Naive thymus-derived CD4-positive, alpha-beta T cell (primary cell): ENCODE measurements around the gene RPL22. TPM values are rescaled to one million over a fixed set of nuclear protein-coding genes. Genes with fewer than 3 reads are reported as not detected.

ENCODE experiments used
- ATAC-seq: fragments of 150-1000 bp; cut with Tn5 transposase; 2 replicates; pipeline ENCODE4 v1.10.0; 2021; ENCODE audit warnings: mild to moderate bottlenecking, moderate library complexity
- CTCF ChIA-PET: fragments of 350-600 bp; sonication (Branson Sonifier 250); formaldehyde crosslinking; loops from one replicate; lab custom pipeline; 2021; ENCODE audit warnings: antibody characterized with exemption; lab: Charles Lee
- POLR2A ChIA-PET: fragments of 350-600 bp; sonication (Branson Sonifier 250); formaldehyde crosslinking; loops from one replicate; lab custom pipeline; 2021; ENCODE audit warnings: antibody characterized with exemption, inconsistent platforms; lab: Charles Lee
- DNase-seq, 9 donors: peaks; one replicate each; pipeline versions ENCODE4 v3.0.0 to v3.0.0-alpha.2; 2020 to 2022; ENCODE audit warnings: mixed read lengths in 1 of 9
- H3K27ac ChIP-seq: one replicate; pipeline ENCODE4 v1.7.0; 2013; ENCODE audit warnings: mild to moderate bottlenecking, low read depth, low read length, moderate library complexity
- H3K27me3 ChIP-seq, 2 donors: one replicate each; pipeline ENCODE4 v1.7.0; 2013; ENCODE audit warnings: low read length in 2 of 2, mild to moderate bottlenecking in 2 of 2, moderate library complexity in 2 of 2; ENCODE audit not compliant: control insufficient read depth in 2 of 2, insufficient read depth in 2 of 2
- H3K36me3 ChIP-seq, 3 experiments: 1 replicate in 2 of 3; 2 replicates in 1 of 3; pipeline ENCODE4 v1.7.0; 2013; ENCODE audit warnings: low read length in 3 of 3, mild to moderate bottlenecking in 3 of 3, moderate library complexity in 1 of 3; ENCODE audit not compliant: insufficient read depth in 3 of 3, control insufficient read depth in 2 of 3
- H3K4me1 ChIP-seq, 2 donors: one replicate each; pipeline ENCODE4 v1.7.0; 2013; ENCODE audit warnings: low read length in 2 of 2, mild to moderate bottlenecking in 2 of 2, moderate library complexity in 1 of 2; ENCODE audit not compliant: control insufficient read depth in 2 of 2, insufficient read depth in 2 of 2
- H3K4me3 ChIP-seq: 2 replicates; pipeline ENCODE4 v1.7.0; 2013; ENCODE audit warnings: mild to moderate bottlenecking, low read length
- H3K9me3 ChIP-seq, 3 experiments: 1 replicate in 2 of 3; 2 replicates in 1 of 3; pipeline ENCODE4 v1.7.0; 2013; ENCODE audit warnings: low read length in 3 of 3; ENCODE audit not compliant: control insufficient read depth in 2 of 3
- H3K27ac Mint-ChIP-seq, 9 donors: one replicate each; pipeline ENCODE4 v1.8.0; 2020 to 2022; ENCODE audit warnings: mixed read lengths in 9 of 9, mild to moderate bottlenecking in 8 of 9, moderate library complexity in 5 of 9, inconsistent platforms in 2 of 9
- H3K27me3 Mint-ChIP-seq, 5 donors: one replicate each; pipeline ENCODE4 v1.8.0; 2021 to 2022; ENCODE audit warnings: mixed read lengths in 5 of 5, mild to moderate bottlenecking in 1 of 5
- H3K36me3 Mint-ChIP-seq, 5 donors: one replicate each; pipeline ENCODE4 v1.8.0; 2020 to 2022; ENCODE audit warnings: mixed read lengths in 5 of 5, mild to moderate bottlenecking in 3 of 5, inconsistent platforms in 1 of 5
- H3K4me1 Mint-ChIP-seq, 7 donors: one replicate each; pipeline ENCODE4 v1.8.0; 2020 to 2022; ENCODE audit warnings: mixed read lengths in 7 of 7, mild to moderate bottlenecking in 3 of 7, inconsistent platforms in 1 of 7
- H3K4me3 Mint-ChIP-seq, 10 donors: one replicate each; pipeline ENCODE4 v1.8.0; 2020 to 2022; ENCODE audit warnings: mild to moderate bottlenecking in 10 of 10, mixed read lengths in 10 of 10, moderate library complexity in 6 of 10, inconsistent platforms in 2 of 10
- H3K9me3 Mint-ChIP-seq, 11 donors: one replicate each; pipeline ENCODE4 v1.8.0; 2020 to 2022; ENCODE audit warnings: mixed read lengths in 11 of 11, mild to moderate bottlenecking in 4 of 11, inconsistent platforms in 1 of 11, moderate library complexity in 1 of 11
- intact Hi-C, 2 donors: fragments of 100-400 bp; cut with micrococcal nuclease; formaldehyde crosslinking; loops; one replicate each; pipeline ENCODE4 v1.15.1; 2023
- polyA plus RNA-seq, 2 donors: library from polyadenylated mRNA; unstranded; fragments of 300-500 nt; fragmentation: Illumina TruSeq; gene quantifications; one replicate each; pipeline ENCODE4 v1.2.3, GENCODE V29; 2021
- total RNA-seq, 6 experiments: library from RNA in 5 of 6; stranded (reverse) in 5 of 6; gene quantifications; 1 replicate in 5 of 6; 2 replicates in 1 of 6; pipeline ENCODE4 v1.2.3 and lab custom pipeline; 2021 to 2026

RPL22 gene
- total and polyA plus RNA-seq, 7 experiments from 2014 or later = 129 to 720 (median 469) TPM

DNA sequence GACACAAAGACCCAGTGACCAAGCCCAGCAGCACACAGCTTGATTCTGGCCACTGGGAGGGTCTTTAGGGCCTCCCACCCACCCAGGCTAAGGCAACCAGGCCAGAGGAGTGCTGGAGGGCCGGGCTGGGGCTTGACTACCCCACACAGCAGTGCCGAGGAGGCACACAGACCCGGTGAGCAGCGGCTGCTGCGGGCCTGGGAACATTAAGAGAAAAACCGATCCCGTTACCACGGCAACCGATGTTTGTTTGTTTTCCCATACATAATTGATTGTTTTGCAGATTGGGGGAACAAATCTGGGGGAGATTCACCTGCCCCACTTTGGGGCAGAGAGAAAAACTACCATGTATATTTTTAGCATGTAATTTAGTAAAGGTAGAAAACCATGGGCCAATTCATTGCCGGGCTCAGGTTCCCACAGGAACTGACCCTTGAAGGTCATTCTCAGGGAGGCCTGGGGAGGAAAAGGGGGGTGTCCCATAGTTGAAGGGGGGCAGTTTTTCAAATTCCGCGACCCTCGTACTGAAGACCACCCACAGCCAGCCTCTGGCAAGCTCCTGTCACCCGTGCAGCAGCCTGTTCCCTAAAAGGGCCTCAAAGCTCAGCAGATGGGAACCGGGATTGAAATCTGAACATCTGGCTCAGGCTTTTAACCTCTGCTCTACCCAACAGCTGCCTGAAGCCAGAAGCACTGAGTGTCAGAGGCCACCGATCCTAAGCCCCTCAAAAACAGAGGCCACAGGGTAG is 54.6 kb downstream of the RPL22 start:
- Mint-ChIP-seq H3K27ac (no peak overlapping the region), H3K4me3 (no peak overlapping the region), H3K27me3 (peaks cover 0 to 8% (median 4%) of the 10 kb centered on the region in 5 donors), H3K4me1 (peaks cover 0 to 10% (median 6%) of the 10 kb centered on the region in 7 donors), H3K9me3 (peaks cover 0 to 1% (median 0%) of the 10 kb centered on the region in 11 donors), H3K36me3 (no peaks in the 10 kb centered on the region)
- H3K4me3 ChIP-seq = no peak overlapping the region
- H3K9me3 ChIP-seq = no peaks in the 10 kb centered on the region
- CTCF ChIA-PET = no interaction called here
- POLR2A ChIA-PET = no interaction called here
- ATAC-seq = no peak
- H3K27ac ChIP-seq = no peak overlapping the region
- no peaks in the 10 kb centered on the region for H3K36me3 ChIP-seq
- peaks cover 0 to 3% of the 10 kb centered on the region in 2 donors for H3K4me1 ChIP-seq
- H3K27me3 ChIP-seq = peaks cover 0 to 3% of the 10 kb centered on the region in 2 donors
- intact Hi-C loops = no loop called here
- DNase-seq = no peak

DNA sequence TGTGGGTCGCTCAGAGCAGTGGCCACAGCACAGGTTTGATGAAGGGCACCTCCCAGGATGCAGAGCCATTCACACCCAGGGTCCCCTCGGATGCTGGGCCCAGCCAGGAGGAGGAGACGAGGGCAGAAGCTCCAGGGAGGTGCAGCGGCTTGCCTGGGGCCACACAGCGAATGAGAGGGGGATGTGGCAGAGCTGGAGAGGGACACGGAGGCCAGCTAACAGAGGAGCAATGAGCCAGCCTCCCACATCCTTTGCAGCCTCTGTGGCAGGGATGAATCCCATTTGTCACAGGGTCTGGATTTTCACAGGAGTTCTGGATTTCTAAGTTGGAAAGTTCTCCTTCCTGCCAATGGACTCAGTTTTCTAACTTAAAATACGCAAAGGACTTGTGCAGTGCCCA is 55.2 kb downstream of the RPL22 start:
- Mint-ChIP-seq H3K27me3 (peaks cover 0 to 8% (median 4%) of the 10 kb centered on the region in 5 donors), H3K36me3 (no peaks in the 10 kb centered on the region), H3K4me1 (peaks cover 0 to 10% (median 6%) of the 10 kb centered on the region in 7 donors), H3K4me3 (no peak overlapping the region), H3K27ac (no peak overlapping the region), H3K9me3 (peaks cover 0 to 1% (median 0%) of the 10 kb centered on the region in 11 donors)
- Histone ChIP-seq H3K4me1 (peaks cover 0 to 2% of the 10 kb centered on the region in 2 donors), H3K36me3 (no peaks in the 10 kb centered on the region), H3K9me3 (no peaks in the 10 kb centered on the region), H3K27me3 (peaks cover 0 to 3% of the 10 kb centered on the region in 2 donors), H3K4me3 (no peak overlapping the region), H3K27ac (no peak overlapping the region)
- ChIA-PET POLR2A (no interaction called here), CTCF (no interaction called here)
- DNase-seq = no peak
- ATAC-seq = no peak
- intact Hi-C loops = no loop called here

DNA sequence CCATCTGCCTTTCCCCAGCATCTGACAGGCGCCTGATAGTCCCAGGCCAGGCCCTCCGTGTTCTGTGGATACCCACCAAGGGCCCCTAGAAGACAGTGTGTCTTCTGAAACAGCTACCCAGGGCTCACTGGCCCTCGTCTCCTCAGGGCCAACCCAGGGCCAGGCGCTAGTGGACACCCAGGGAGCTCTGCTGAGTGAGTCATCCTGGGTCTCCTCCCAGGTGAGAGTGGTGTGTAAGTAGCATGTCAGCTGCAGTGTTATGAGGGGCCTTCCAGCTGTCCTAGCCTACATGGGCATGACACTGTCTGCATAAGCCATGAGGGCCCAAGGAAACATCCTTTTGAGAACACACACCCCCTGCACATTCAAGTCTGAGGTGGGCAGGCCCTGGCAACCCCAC is 56.0 kb downstream of the RPL22 start:
- Mint-ChIP-seq H3K4me3 (no peak overlapping the region), H3K9me3 (peaks cover 0 to 1% (median 0%) of the 10 kb centered on the region in 11 donors), H3K27me3 (peaks cover 0 to 7% (median 2%) of the 10 kb centered on the region in 5 donors), H3K36me3 (no peaks in the 10 kb centered on the region), H3K4me1 (peaks cover 0 to 11% (median 3%) of the 10 kb centered on the region in 7 donors), H3K27ac (no peak overlapping the region)
- Histone ChIP-seq H3K9me3 (no peaks in the 10 kb centered on the region), H3K27ac (no peak overlapping the region), H3K4me1 (no peaks in the 10 kb centered on the region), H3K4me3 (no peak overlapping the region), H3K27me3 (peaks cover 0 to 3% of the 10 kb centered on the region in 2 donors), H3K36me3 (no peaks in the 10 kb centered on the region)
- no peak for ATAC-seq
- intact Hi-C loops = no loop called here
- ChIA-PET POLR2A (no interaction called here), CTCF (interaction anchor here (0.7 kb wide), 1 partner anchor 16 kb away, joined by 4 read pairs; no protein-coding TSS in a partner anchor)
- DNase-seq = no peak

DNA sequence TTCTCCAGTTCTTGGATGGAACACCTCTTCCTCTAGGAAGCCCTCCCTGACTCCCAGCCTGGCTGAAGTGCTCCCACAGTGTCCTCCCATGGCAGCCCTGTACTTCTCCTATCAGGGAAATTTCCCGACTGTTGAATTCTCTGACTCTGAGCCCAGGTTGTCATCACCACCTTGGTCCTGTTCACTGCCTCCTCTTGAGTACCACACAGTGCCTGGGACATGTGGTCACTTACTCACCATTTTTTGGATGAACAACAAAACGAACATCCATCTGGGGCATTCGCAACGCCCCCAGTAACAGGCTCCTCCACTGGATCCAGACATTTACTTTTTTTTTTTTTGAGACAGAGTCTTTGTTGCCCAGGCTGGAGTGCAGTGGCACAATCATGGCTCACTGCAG is 56.7 kb downstream of the RPL22 start:
- POLR2A ChIA-PET = no interaction called here
- no peak for ATAC-seq
- H3K4me1 Mint-ChIP-seq = peaks cover 0 to 6% (median 0%) of the 10 kb centered on the region in 7 donors
- Histone ChIP-seq H3K9me3 (no peaks in the 10 kb centered on the region), H3K4me1 (no peaks in the 10 kb centered on the region), H3K27me3 (no peaks in the 10 kb centered on the region), H3K27ac (no peak overlapping the region), H3K4me3 (no peak overlapping the region), H3K36me3 (no peaks in the 10 kb centered on the region)
- peaks cover 0 to 4% (median 0%) of the 10 kb centered on the region in 5 donors for H3K27me3 Mint-ChIP-seq
- no peaks in the 10 kb centered on the region for H3K36me3 Mint-ChIP-seq
- DNase-seq = no peak
- intact Hi-C loops = no loop called here
- H3K9me3 Mint-ChIP-seq = no peaks in the 10 kb centered on the region
- H3K27ac Mint-ChIP-seq = no peak overlapping the region
- CTCF ChIA-PET = interaction anchor here (0.7 kb wide), 1 partner anchor 16 kb away, joined by 4 read pairs; no protein-coding TSS in a partner anchor
- no peak overlapping the region for H3K4me3 Mint-ChIP-seq

DNA sequence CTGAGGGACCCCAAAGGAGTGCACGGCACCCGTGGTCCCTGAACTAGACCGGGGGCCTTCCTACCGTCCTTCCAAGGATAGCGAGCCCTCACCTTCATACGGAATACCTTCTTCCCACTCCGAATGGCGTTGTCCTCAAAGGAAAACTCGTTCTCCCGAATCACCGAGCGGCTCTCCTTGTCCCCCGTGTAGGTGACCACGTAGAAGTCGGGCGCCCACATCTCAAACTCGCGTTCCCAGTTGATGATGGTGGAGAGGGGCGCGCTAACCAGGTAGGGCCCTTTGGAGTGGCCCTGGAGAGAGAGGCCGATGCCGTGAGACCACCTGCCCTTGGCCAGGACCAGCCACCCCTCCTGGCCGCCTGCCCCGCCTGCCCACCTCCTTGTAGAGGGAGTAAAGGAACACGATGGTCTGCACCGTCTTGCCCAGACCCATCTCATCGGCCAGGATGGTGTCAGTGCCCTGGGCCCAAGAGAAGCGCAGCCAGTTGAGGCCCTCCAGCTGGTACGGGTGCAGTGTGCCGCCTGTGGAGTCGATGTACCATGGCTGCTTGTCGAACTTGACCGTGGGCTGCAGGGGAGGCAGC is 57.3 kb downstream of the RPL22 start:
- CTCF ChIA-PET = no interaction called here

DNA sequence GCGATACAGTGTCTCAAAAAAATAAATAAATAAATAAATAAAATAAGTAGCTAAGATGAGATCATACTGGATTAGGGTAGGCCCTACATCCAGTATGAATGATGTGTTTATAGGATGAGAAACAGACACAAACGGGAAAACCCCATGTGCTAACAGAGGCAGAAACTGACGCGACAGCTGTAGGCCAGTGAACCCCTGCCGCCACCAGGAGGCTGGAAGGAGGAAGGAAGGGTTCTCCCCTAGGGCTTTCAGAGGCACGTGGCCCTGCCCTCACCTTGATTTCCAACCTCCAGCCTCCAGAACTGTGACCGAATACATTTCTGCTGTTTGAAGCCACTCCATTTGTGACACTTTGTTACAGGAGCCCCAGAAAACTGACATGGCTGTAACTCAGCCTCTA is 57.8 kb downstream of the RPL22 start:
- Mint-ChIP-seq H3K4me3 (no peak overlapping the region), H3K9me3 (no peaks in the 10 kb centered on the region), H3K4me1 (peaks cover 0 to 6% (median 0%) of the 10 kb centered on the region in 7 donors), H3K36me3 (no peaks in the 10 kb centered on the region), H3K27me3 (peaks cover 0 to 4% (median 0%) of the 10 kb centered on the region in 5 donors), H3K27ac (no peak overlapping the region)
- intact Hi-C loops = no loop called here
- CTCF ChIA-PET = no interaction called here
- peak; percentile 31 for ATAC-seq
- no peak overlapping the region for H3K4me3 ChIP-seq
- DNase-seq = no peak
- no peaks in the 10 kb centered on the region for H3K27me3 ChIP-seq
- no peaks in the 10 kb centered on the region for H3K9me3 ChIP-seq
- H3K36me3 ChIP-seq = no peaks in the 10 kb centered on the region
- no peak overlapping the region for H3K27ac ChIP-seq
- POLR2A ChIA-PET = no interaction called here
- no peaks in the 10 kb centered on the region for H3K4me1 ChIP-seq

More for the DNA sequence above, 57.3 kb downstream of the RPL22 start:
- H3K4me3 Mint-ChIP-seq = no peak overlapping the region
- H3K9me3 Mint-ChIP-seq = no peaks in the 10 kb centered on the region
- Histone ChIP-seq H3K9me3 (no peaks in the 10 kb centered on the region), H3K4me1 (no peaks in the 10 kb centered on the region), H3K4me3 (no peak overlapping the region), H3K36me3 (no peaks in the 10 kb centered on the region), H3K27ac (no peak overlapping the region), H3K27me3 (no peaks in the 10 kb centered on the region)
- H3K36me3 Mint-ChIP-seq = no peaks in the 10 kb centered on the region
- POLR2A ChIA-PET = no interaction called here
- peaks cover 0 to 6% (median 0%) of the 10 kb centered on the region in 7 donors for H3K4me1 Mint-ChIP-seq
- ATAC-seq (no peak), DNase-seq (no peak)
- intact Hi-C loops = no loop called here
- no peak overlapping the region for H3K27ac Mint-ChIP-seq
- peaks cover 0 to 4% (median 0%) of the 10 kb centered on the region in 5 donors for H3K27me3 Mint-ChIP-seq
